Loucy (cell line): ENCODE results near the gene RIMS1.

Experiments used
- CTCF ChIP-seq: fragments of 200-600 bp; sonication (generic); conservative IDR thresholded peaks from 2 replicates; pipeline ENCODE4 v1.5.1; 2014; ENCODE audit warnings: mild to moderate bottlenecking, antibody characterized with exemption, low read length
- EZH2phosphoT487 ChIP-seq: fragments of 200-600 bp; IDR thresholded peaks from 2 replicates; pipeline ENCODE4 v1.6.1; 2018; ENCODE audit warnings: antibody characterized with exemption, mild to moderate bottlenecking, moderate library complexity, borderline replicate concordance

GRCh38 chr6:71887744-71888230 is 1.4 kb downstream of the RIMS1 start:
- TF ChIP-seq CTCF (no peak), EZH2phosphoT487 (no peak)
